ENCODE results near the gene SYN1.
A peak's percentile ranks its signal among the peaks of the same experiment; 100 is the strongest.

SYN1 gene

GRCh38 chrX:47658301-47658683 is 38.6 kb upstream of the SYN1 start:
- TF ChIP-seq CTCF (IDR thresholded peaks at IDR 0.05; ENCODE audit: insufficient read depth, missing control alignments) = no peak
- no peak for DNase-seq (ENCODE audit: insufficient read length, low spot score)
- no peak for FAIRE-seq

- no peak for DNase-seq (ENCODE audit: insufficient read length, low spot score)
- TF ChIP-seq CTCF (IDR thresholded peaks at IDR 0.05; ENCODE audit: insufficient read depth, missing control alignments) = no peak
- FAIRE-seq = no peak
Measured at GRCh38 chrX:47651043-47651905, 31.6 kb upstream of the SYN1 start.

GRCh38 chrX:47650164-47651042 is 30.7 kb upstream of the SYN1 start, which contains the start of gene ELK1:
TSS of gene ELK1 (minus strand) at chrX:47650563. CDS start at chrX:47641441, 9,122 bp downstream.
- TF ChIP-seq CTCF (IDR thresholded peaks at IDR 0.05; ENCODE audit: insufficient read depth, missing control alignments) = no peak
- DNase-seq (ENCODE audit: insufficient read length, low spot score) = peak; percentile 60
- FAIRE-seq = no peak

GRCh38 chrX:47649781-47650163 is 30.1 kb upstream of the SYN1 start:
- DNase-seq (ENCODE audit: insufficient read length, low spot score) = no peak
- no peak for TF ChIP-seq CTCF (IDR thresholded peaks at IDR 0.05; ENCODE audit: insufficient read depth, missing control alignments)
- no peak for FAIRE-seq

- DNase-seq (ENCODE audit: insufficient read length, low spot score) (no peak), FAIRE-seq (no peak)
- no peak for TF ChIP-seq CTCF (IDR thresholded peaks at IDR 0.05; ENCODE audit: insufficient read depth, missing control alignments)
Measured at GRCh38 chrX:47649271-47649670, 29.6 kb upstream of the SYN1 start.

GRCh38 chrX:47648376-47648775 is 28.7 kb upstream of the SYN1 start:
- DNase-seq (ENCODE audit: insufficient read length, low spot score) = no peak
- FAIRE-seq = peak; percentile 73
- TF ChIP-seq CTCF (IDR thresholded peaks at IDR 0.05; ENCODE audit: insufficient read depth, missing control alignments) = no peak
